CD4-positive, alpha-beta T cell treated with Interleukin-10 for 1 hour (primary cell): ENCODE data around the gene OXNAD1.
A peak's percentile ranks its signal among the peaks of the same experiment; 100 is the strongest.

ENCODE experiments used
- DNase-seq: peaks from one replicate; pipeline ENCODE4 v3.0.0-alpha.2; 2020

Gene OXNAD1

GRCh38 chr3:16329036-16329825, 64.2 kb downstream of the OXNAD1 start:
- no peak for DNase-seq

- DNase-seq: no peak
Measured at GRCh38 chr3:16329826-16330129, 64.8 kb downstream of the OXNAD1 start.

GRCh38 chr3:16330351-16330750, 65.3 kb downstream of the OXNAD1 start:
- no peak for DNase-seq

GRCh38 chr3:16331319-16331883, 66.4 kb downstream of the OXNAD1 start:
- no peak for DNase-seq

- no peak for DNase-seq
Measured at GRCh38 chr3:16332904-16333426, 68.0 kb downstream of the OXNAD1 start.

GRCh38 chr3:16334909-16335308, 69.9 kb downstream of the OXNAD1 start:
- no peak for DNase-seq

- no peak for DNase-seq
Measured at GRCh38 chr3:16335333-16335732, 70.3 kb downstream of the OXNAD1 start.

GRCh38 chr3:16335772-16336645, 71.0 kb downstream of the OXNAD1 start:
- DNase-seq: no peak

GRCh38 chr3:16336825-16337224, 71.8 kb downstream of the OXNAD1 start:
- no peak for DNase-seq

GRCh38 chr3:16337856-16338540, 73.0 kb downstream of the OXNAD1 start:
- DNase-seq: peak; percentile 63

GRCh38 chr3:16338999-16339398, 74.0 kb downstream of the OXNAD1 start:
- DNase-seq: peak; percentile 44

GRCh38 chr3:16343101-16343500, 78.1 kb downstream of the OXNAD1 start:
- no peak for DNase-seq

- DNase-seq: no peak
Measured at GRCh38 chr3:16346413-16347081, 81.5 kb downstream of the OXNAD1 start.

GRCh38 chr3:16347548-16347947, 82.5 kb downstream of the OXNAD1 start:
- no peak for DNase-seq

GRCh38 chr3:16349986-16350596, 85.1 kb downstream of the OXNAD1 start:
- no peak for DNase-seq

- no peak for DNase-seq
Measured at GRCh38 chr3:16350597-16351318, 85.7 kb downstream of the OXNAD1 start.

GRCh38 chr3:16352428-16352827, 87.4 kb downstream of the OXNAD1 start:
- no peak for DNase-seq

GRCh38 chr3:16354291-16354690, 89.3 kb downstream of the OXNAD1 start:
- no peak for DNase-seq
